HG02798 (cell line): ENCODE measurements around the gene GALNT9.

Experiments used
- ATAC-seq: cut with Tn5 transposase; IDR thresholded peaks from one replicate; pipeline ENCODE4 v1.9.1; 2021; ENCODE audit warnings: mild to moderate bottlenecking; ENCODE audit not compliant: unreplicated experiment, poor library complexity

The GALNT9 gene

DNA sequence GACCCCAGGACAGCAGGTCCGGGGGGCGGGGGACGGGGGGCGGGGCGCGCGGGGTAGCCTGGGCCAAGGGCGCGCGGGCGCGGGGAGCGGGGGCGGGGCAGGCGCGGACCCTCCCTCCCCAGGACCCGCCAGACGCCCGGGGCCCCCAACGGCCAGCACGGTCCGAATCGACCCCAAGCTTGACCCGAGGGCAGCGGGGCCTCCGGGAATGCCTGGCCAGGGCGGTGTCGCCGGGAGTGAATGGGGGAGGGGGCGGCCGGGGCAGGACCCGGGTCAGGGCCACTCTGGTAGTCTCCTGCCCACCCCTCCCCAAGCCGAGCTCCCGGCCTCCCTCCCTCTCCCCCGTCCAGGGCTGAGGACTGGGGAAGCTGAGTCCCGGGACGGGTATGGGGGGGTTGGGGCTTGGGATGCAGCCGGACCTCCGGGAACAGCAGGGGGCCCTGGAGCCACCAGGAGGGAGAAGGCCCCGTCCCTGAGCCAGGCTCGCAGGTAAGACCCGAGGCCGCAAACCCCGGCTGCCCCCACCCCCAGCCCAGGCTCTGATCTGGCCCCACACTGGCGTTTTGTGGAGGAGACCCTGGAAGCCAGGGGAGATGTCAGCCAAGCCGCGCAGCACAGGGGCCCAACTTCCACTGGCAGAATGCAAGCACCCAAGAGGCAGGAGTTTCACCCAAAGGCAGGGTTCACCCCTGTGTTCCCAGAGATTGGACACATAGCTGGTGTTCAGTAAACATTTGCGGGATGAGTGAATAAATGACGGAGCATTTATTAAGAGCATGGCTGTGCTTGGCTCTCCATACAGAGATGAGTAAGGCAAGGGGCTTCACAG is 545 bp upstream of the GALNT9 start:
- no peak for ATAC-seq

DNA sequence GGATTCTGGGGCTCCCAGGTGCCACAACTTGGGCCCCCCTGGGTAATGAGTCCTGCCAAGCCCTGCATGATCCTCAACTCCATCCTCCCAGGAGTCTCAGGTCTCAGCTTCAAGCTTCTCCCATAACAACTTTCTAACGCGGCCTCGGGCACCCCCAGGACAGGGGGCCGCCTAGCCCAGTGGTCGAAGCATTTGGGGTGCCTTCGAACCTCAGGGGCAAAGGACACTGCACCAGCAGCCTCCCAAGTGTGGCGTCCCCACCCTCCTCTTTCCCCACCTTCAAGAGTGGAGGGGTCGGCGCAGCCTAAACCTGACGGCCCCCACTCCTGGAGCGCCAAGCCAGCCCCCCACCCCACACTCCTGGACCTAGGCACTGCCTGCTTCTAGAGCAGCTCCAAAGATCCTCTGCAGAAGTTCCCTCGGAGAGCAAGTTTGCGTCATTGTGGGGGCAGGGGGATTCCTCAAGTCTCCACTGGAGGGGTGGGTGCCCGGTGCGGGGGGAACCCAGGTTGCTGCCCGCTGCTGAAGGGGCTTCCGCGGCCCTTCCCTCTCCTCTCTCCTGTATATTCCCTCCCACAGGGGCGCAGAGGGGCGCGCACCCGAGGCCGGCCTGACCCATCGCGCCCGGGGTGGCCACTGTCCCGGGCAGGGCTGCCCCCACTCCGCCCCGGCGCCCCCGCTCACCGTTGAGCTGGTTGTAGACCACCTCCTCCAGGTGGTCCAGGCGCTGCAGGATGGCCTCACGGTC is 933 bp downstream of the GALNT9 start:
- ATAC-seq = no peak

GRCh38 chr12:132327336-132328171 is 1.8 kb downstream of the GALNT9 start:
- no peak for ATAC-seq

- no peak for ATAC-seq
Measured at GRCh38 chr12:132326646-132327045, 2.7 kb downstream of the GALNT9 start.

- no peak for ATAC-seq
Measured at GRCh38 chr12:132325733-132326130, 3.7 kb downstream of the GALNT9 start.

DNA sequence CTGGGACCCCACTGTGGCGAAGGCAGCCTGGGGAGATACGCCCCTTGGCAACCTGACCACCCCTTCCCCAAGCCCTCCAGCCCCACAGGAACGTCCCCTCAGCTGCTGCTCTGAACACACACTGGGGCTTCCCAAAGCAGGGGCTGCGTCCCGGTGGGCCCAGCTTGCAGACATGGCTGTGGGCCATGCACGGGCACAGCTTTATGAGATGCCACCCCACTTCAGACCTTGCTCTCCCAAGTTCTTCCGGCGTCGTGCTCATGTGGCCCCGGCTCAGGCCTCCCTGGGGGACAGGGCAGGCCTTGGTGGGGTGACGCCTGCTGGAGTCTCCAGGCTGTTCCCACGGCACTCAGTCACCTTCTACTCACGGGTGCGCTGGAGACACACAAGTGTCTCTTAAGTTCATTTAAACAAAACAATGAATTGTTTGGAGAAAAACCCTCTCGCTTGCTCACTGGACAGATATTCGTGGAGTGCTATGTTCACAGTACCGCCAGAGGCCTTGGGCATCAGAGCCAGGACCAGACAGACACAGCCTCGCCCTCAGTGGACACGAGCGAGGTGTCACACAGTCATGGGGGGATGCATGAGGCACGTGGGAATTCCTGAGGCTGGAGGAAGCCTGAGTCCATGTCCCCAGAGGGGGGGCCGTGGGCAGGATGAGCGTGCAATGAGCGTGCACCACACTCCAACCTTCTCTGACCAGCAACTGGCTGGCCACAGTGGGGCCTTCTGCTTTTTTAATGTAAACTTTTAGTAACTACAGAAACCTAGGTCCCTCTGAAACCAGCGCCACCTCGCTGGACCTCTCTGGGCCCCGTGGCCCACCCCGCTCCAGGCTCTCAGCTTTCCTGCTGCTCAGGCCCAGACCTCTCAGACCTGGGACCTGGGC is 4.3 kb downstream of the GALNT9 start:
- no peak for ATAC-seq

DNA sequence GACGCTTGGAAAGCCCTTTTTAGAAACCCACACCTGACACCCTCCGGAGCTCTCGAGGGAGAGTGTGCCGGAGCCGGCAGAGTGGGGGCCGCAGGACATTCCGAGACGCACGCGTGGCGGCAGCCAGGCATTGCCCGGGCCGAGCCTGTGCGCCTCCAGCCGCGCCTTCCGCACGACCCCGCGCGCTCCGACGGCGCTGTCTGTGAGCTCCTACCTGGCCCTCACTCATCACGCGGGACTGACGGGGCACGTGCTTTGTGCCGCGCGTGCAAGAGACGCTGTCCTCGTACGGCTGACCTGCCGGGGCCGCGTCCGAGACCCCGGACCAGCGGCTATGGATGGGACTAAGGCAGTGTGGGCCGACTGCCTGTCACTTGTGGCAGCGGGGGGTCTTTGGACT is 5.2 kb downstream of the GALNT9 start:
- no peak for ATAC-seq

DNA sequence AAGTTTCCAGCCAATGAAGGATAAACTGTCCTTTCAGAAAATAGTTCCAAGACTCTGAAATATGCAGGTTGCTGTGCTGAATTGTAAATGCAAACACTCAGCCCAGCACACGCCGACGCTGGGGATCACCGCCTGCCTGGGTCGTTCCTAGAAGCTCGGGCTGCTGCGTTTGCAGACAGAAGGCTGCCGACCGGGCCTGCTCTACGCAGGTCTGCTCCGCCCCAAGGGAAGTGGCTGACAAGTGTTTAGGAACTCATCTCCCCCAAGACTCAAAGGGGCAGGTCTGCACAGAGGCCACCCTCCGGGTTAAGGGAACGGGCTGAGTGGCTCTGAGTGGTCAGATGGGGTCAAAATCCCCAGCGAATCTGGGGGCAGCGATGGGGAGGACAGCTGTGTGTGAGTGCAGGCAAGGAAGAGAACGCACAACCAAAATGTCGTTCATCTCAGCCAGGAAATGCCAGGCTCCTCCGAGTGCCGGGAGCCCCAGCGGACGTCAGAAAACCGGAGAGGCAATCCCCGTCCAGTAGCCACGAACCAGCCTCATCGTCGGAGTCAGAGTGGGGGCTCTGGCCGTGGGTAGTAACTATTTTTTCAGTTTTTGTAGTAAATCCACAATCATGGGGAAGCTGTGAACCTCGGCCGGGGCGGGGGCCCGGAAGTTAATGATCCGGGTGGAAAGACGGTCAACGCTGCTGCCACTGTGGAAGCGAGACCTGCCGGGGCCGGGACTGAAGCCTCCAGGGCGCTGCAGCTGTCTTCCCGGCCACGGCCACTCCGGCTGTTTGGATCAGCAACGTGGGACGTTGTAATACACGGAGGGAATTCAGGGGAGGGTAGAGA is 6.0 kb downstream of the GALNT9 start:
- ATAC-seq = no peak

DNA sequence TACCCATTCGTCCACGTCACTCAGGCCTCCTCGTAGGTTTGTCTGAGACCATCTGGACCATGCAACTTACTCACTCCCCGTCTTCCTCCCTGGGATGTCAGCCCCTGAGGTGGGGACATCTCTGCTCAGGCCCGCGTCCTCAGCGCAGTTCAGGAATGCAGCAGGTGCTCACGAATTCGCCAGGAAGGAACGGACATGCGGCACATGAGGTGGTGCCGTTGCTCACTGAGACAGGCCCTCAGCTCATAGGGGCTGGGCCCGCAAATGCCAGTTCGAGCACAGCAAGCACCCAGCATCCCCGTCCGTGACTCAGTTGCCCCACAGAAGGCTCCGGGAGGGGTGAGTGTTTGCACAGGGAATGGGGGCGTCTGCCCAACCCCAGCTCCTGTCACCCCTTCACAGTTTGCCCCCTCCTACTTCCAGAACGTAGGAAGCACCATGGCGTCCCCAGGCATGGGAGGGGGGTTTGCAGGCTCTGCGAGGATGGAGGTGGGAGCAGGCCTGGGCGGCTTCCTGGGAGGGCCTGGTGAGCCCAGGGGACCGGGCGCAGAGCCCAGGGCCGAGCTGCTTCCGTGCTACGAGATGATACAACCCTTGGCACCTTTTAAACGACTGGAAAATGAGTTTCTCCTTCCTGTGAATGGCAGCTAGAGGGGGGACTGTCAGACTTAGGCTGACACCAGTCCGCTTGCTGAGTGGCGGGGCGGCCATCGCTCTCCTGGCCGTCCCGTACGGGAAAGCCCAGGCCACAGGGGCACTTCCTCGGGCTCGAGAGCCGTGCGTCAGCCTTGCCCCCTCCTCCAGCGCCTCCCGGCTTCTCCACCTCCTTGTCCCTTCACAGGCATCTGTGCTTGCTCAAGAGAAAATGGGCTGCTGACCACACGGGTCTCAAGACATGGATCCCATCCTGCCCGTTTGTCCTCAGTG is 6.9 kb downstream of the GALNT9 start:
- no peak for ATAC-seq

DNA sequence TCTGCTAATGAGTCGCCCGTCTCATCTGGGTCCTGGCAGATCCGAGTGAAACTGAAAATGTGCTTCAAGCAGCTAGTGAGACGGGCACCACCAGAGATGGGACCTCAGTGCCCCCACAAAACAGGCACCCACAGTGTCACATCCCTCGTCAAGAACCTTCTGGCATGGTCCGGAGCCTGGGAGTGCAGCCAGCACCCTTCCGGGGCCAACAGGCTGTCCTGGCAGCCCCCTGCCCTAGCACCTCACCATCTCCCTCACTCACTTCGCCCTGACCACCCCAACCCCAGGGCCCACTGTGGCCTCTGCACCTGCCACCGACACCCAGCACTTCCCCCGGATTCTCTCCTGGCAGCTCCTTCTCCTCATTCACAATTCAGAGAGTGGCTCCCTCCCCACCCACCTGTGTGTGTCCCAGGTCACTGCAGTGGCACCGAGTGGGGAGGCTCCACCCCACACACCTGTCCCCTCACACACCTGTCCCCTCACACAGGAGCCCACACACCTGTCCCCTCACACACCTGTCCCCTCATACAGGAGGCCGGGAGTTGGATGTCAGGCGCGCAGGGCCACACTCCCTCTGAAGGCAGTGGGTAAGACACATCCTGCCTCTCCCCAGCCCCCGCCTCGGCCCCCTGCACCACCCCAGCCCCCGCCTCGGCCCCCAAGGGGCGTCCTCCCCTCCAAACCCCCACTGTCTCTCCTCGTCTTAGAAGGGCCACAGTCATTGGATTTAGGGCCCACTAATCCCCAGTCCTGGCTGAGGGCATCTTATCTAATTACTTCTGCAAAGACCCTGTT is 7.9 kb downstream of the GALNT9 start:
- ATAC-seq = no peak

GRCh38 chr12:132320767-132321211 is 8.6 kb downstream of the GALNT9 start:
- no peak for ATAC-seq

GRCh38 chr12:132319991-132320570 is 9.3 kb downstream of the GALNT9 start:
- no peak for ATAC-seq

- no peak for ATAC-seq
Measured at GRCh38 chr12:132319359-132319950, 9.9 kb downstream of the GALNT9 start.

- ATAC-seq = no peak
Measured at GRCh38 chr12:132318618-132319033, 10.8 kb downstream of the GALNT9 start.

DNA sequence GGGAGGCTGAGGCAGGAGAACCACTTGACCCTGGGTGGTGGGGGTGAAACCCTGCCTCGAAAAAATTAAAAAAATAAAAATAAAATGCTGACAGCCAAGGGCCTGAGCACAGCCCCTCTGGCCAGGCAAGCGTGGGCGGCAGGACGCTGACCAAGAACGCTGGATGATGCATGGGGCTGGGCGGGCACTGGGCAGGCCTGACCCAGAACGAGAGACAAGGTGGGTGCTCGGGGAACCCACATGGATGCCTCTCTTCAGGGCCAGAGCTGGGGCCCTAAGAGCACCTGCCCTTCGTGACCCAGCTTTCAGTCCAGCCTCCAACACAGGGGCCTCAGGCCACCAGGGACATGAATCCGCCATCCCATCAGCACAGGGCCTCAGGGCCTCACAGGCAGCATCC is 11.3 kb downstream of the GALNT9 start:
- ATAC-seq = no peak

- no peak for ATAC-seq
Measured at GRCh38 chr12:132317233-132317938, 12.0 kb downstream of the GALNT9 start.
